K562 (cell line): Measurements from ENCODE around the gene SLC5A5. TPM values are rescaled to one million over a fixed set of nuclear protein-coding genes. Genes with fewer than 3 reads are reported as not detected.

Experiments used
- ATAC-seq: fragments of 200-7000 bp; cut with Tn5 transposase; 3 replicates; pipeline ENCODE4 v1.9.1; 2020; ENCODE audit warnings: moderate library complexity
- BruUV-seq: library from RNA; stranded (reverse); fragments of 400-500 nt; replicated peaks from 2 replicates; lab custom pipeline; 2021; lab: Mats Ljungman, UMichigan
- CTCF ChIA-PET: fragments of 300-600 bp; formaldehyde crosslinking; extraction: SDS; loops from one replicate; lab custom pipeline; 2021; ENCODE audit warnings: low intra/inter-chr PET ratio; lab: Yijun Ruan, JAX
- POLR2A ChIA-PET: fragments of 300-600, 350-650 bp; sonication (Branson Sonifier 250); formaldehyde crosslinking; extraction: SDS; loops from one replicate; lab custom pipeline; 2021; ENCODE audit warnings: antibody characterized with exemption, inconsistent platforms; lab: Yijun Ruan, JAX
- DNase-seq, 4 experiments: peaks; one replicate each; pipeline versions ENCODE4 v3.0.0 to v3.0.0-alpha.2; 2011 to 2018; ENCODE audit warnings: low spot score in 3 of 4, mixed read lengths in 3 of 4; ENCODE audit errors: extremely low read depth in 1 of 4
- FAIRE-seq: peaks from 2 replicates; lab custom pipeline; 2011; peaks lifted over from hg19 to GRCh38; lab: Jason Lieb, UNC
- H2AFZ ChIP-seq: 2 replicates; pipeline ENCODE4 v1.6.0; 2011; ENCODE audit warnings: low read depth, low read length, control low read depth, inconsistent platforms
- H3K27ac ChIP-seq: fragments of 200-600 bp; 3 replicates; pipeline ENCODE4 v1.8.0; 2011; ENCODE audit warnings: low read depth, mild to moderate bottlenecking, control low read depth, inconsistent platforms, low read length, moderate library complexity, mixed read lengths; ENCODE audit errors: extremely low read depth
- H3K27me3 ChIP-seq, 2 experiments: fragments of 300-600 bp in 1 of 2; 2 replicates in 1 of 2; 3 replicates in 1 of 2; pipeline versions ENCODE4 v1.6.0 to v1.8.0; 2011; ENCODE audit warnings: inconsistent platforms in 2 of 2, low read length in 2 of 2, mild to moderate bottlenecking in 1 of 2, mixed read lengths in 1 of 2, moderate library complexity in 1 of 2; ENCODE audit not compliant: control insufficient read depth in 2 of 2, insufficient read depth in 2 of 2
- H3K36me3 ChIP-seq: fragments of 300-600 bp; 3 replicates; pipeline ENCODE4 v1.8.0; 2011; ENCODE audit warnings: mild to moderate bottlenecking, low read length, inconsistent platforms; ENCODE audit not compliant: control insufficient read depth, insufficient read depth
- H3K4me1 ChIP-seq, 2 experiments: fragments of 200-600 bp in 1 of 2; replicated peaks in 1 of 2; 2 replicates in 1 of 2; 3 replicates in 1 of 2; pipeline versions ENCODE4 v1.5.1 to v1.8.0; 2011; ENCODE audit warnings: inconsistent platforms in 2 of 2, low read length in 2 of 2, mild to moderate bottlenecking in 1 of 2, mixed read lengths in 1 of 2, moderate library complexity in 1 of 2; ENCODE audit not compliant: control insufficient read depth in 2 of 2, insufficient read depth in 2 of 2
- H3K4me2 ChIP-seq: 2 replicates; pipeline ENCODE4 v1.6.1; 2011; ENCODE audit warnings: low read length, control low read depth, inconsistent platforms, mixed read lengths; ENCODE audit not compliant: insufficient read depth
- H3K4me3 ChIP-seq: fragments of 200-600 bp; sonication (generic), shearing (Covaris generic); 2 replicates; pipeline ENCODE4 v1.5.1; 2016; ENCODE audit warnings: control low read depth, inconsistent platforms
- H3K79me2 ChIP-seq: fragments of 200-600 bp; 3 replicates; pipeline ENCODE4 v1.8.0; 2011; ENCODE audit warnings: low read length, inconsistent platforms; ENCODE audit not compliant: control insufficient read depth, insufficient read depth
- H3K9ac ChIP-seq, 2 experiments: 2 replicates each; pipeline versions ENCODE4 v1.6.0 to v1.6.1; 2011; ENCODE audit warnings: low read depth in 2 of 2, low read length in 2 of 2, control low read depth in 1 of 2, inconsistent platforms in 1 of 2, mild to moderate bottlenecking in 1 of 2, mixed read lengths in 1 of 2; ENCODE audit not compliant: insufficient read depth in 1 of 2
- H3K9me1 ChIP-seq: one replicate; pipeline ENCODE4 v1.6.0; 2011; ENCODE audit warnings: inconsistent platforms, mild to moderate bottlenecking, low read length, moderate library complexity; ENCODE audit not compliant: control insufficient read depth, insufficient read depth
- H3K9me3 ChIP-seq: replicated peaks from 2 replicates; pipeline ENCODE4 v1.5.1; 2011; ENCODE audit warnings: low read depth, low read length, inconsistent platforms; ENCODE audit not compliant: control insufficient read depth, insufficient read depth
- H4K20me1 ChIP-seq: replicated peaks from 2 replicates; pipeline ENCODE4 v1.6.1; 2011; ENCODE audit warnings: low read length, inconsistent platforms, mixed read lengths; ENCODE audit not compliant: control insufficient read depth, insufficient read depth
- NFYB ChIP-seq: IDR thresholded peaks from 2 replicates; pipeline ENCODE4 v1.6.1; 2011; ENCODE audit warnings: mild to moderate bottlenecking, moderate library complexity; ENCODE audit not compliant: insufficient read length; ENCODE audit errors: extremely low read depth
- PRDM10 ChIP-seq: fragments of 450-650 bp; IDR thresholded peaks from 2 replicates; pipeline ENCODE4 v1.6.1; 2018; ENCODE audit not compliant: partially characterized antibody
- ZBTB26 ChIP-seq: fragments of 450-650 bp; formaldehyde crosslinking; IDR thresholded peaks from 2 replicates; pipeline ENCODE4 v1.4.0; 2022; ENCODE audit warnings: missing genetic modification characterization
- WGBS: fragments of 100-300 bp; shearing (Covaris generic); methylation state at CpG from one replicate; pipeline ENCODE4 v1.1.6; 2016; ENCODE audit warnings: low coverage, mixed read lengths; ENCODE audit not compliant: insufficient coverage; ENCODE audit errors: missing lambda C conversion rate; 5-methylcytosine and 5-hydroxymethylcytosine counted together
- in situ Hi-C: fragments of 300-500 bp; cut with MboI; formaldehyde crosslinking; loops from 4 replicates; pipeline ENCODE4 v1.15.0; 2018; ENCODE audit warnings: inconsistent platforms, mixed read lengths
- intact Hi-C: fragments of 100-400 bp; cut with micrococcal nuclease; formaldehyde crosslinking; loops from 2 replicates; pipeline ENCODE4 v1.14.2; 2022
- polyA plus RNA-seq, 8 experiments: library from polyadenylated mRNA; depleted of rRNA in 4 of 8; stranded (reverse) in 5 of 8; unstranded in 3 of 8; fragments of >200 nt; fragmentation: Nextera tagmentation in 2 of 8; fragmentation: Illumina TruSeq in 1 of 8; extraction: Ambion mirVana in 2 of 8; extraction: Trizol in 1 of 8; gene quantifications; 2 replicates each; pipeline versions ENCODE4 v1.2.1 to v1.2.3, GENCODE V29; 2011 to 2014; ENCODE audit warnings: inconsistent platforms in 1 of 8, missing spikeins in 1 of 8
- total RNA-seq, 7 experiments: library from RNA; depleted of rRNA in 6 of 7; stranded (reverse); fragments of >200 nt in 6 of 7; fragmentation: Illumina TruSeq in 2 of 7; extraction: Trizol in 2 of 7; gene quantifications; 2 replicates each; pipeline versions ENCODE4 v1.2.1 to v1.2.3, GENCODE V29; 2011 to 2021; ENCODE audit warnings: low replicate concordance in 1 of 7

Gene SLC5A5
- total and polyA plus RNA-seq, 9 of the 15 experiments (the other 6 are each of a cell fraction or from before 2014, with no cell fraction given), result 0.10 to 0.73 (median 0.23) TPM

- TF ChIP-seq ZBTB26 (CRISPR knock-in tag), result no peak
- TF ChIP-seq NFYB, result peak; percentile 26
- TF ChIP-seq PRDM10, result peak; percentile 66
- no peak overlapping the region for H3K27ac ChIP-seq
- intact Hi-C loops (no loop called here), in situ Hi-C loops (no loop called here)
- no peaks in the 10 kb centered on the region for H4K20me1 ChIP-seq
- H3K36me3 ChIP-seq, result no peaks in the 10 kb centered on the region
- no TSS peak for BruUV-seq
- POLR2A ChIA-PET, result no interaction called here
- H3K27me3 ChIP-seq, result peaks cover 9 to 20% of the 10 kb centered on the region in 2 experiments
- H2AFZ ChIP-seq, result no peak overlapping the region
- WGBS, result 7% methylated on average over 6 of the region's 9 CpGs
- no peak overlapping the region for H3K4me3 ChIP-seq
- H3K9me1 ChIP-seq, result no peaks in the 10 kb centered on the region
- CTCF ChIA-PET, result no interaction called here
- ATAC-seq, result peak; percentile 51; the same call in 1 of the 3 replicates
- H3K79me2 ChIP-seq, result no peaks in the 10 kb centered on the region
- no peaks in the 10 kb centered on the region; a peak in 1 of 5 replicates for H3K4me1 ChIP-seq
- FAIRE-seq, result no peak
- H3K9ac ChIP-seq, result no peak overlapping the region
- DNase-seq, result peak in 3 of 4 experiments; percentile 24 to 49 (median 37)
- no peak overlapping the region for H3K4me2 ChIP-seq
- no peaks in the 10 kb centered on the region for H3K9me3 ChIP-seq
These were observed 22.0 kb downstream of the SLC5A5 start for GRCh38 chr19:17893766-17894165.
